GM19099 (cell line): ENCODE data around the gene B3GALT6.
A peak's percentile ranks its signal among the peaks of the same experiment; 100 is the strongest.

Source experiments
- POLR2A ChIP-seq: IDR thresholded peaks from 3 replicates; pipeline ENCODE4 v1.6.1; 2011; ENCODE audit warnings: low read depth; ENCODE audit not compliant: insufficient read length; ENCODE audit errors: extremely low read depth

Gene B3GALT6

DNA sequence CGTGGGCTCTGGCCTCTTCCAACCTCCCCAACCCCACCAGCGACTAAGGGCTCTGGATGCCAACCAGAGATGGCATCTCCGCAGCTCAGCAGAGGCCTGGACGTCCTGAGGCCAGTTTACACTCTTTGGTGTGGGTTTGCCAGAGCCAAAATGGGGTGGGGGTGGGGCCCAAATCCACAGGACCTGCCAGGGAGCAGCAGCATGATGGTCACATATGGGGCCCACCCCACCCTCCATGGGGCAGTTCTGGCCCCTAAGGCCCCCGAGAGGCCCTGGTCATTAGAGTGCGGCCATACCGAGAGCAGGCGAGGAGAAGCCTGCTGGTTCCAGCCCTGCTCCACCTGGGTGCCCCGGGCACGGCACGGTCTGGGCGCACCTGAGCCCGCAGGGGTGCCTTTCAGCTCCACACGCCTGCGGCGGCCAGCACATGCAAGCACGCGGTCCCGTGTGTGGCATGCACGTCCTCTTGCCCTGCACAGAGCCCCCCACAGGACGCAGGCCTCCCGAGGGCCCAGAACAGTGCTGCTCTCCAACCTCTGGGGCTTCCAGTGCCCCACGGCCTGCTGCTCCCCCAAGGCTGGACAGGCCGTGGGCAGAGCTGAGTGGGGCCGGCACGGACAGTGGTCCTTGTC, 9.7 kb downstream of the B3GALT6 start:
- no peak for TF ChIP-seq POLR2A

GRCh38 chr1:1242461-1243265, 10.6 kb downstream of the B3GALT6 start:
- no peak for TF ChIP-seq POLR2A

GRCh38 chr1:1243266-1243660, 11.2 kb downstream of the B3GALT6 start:
- TF ChIP-seq POLR2A = no peak

DNA sequence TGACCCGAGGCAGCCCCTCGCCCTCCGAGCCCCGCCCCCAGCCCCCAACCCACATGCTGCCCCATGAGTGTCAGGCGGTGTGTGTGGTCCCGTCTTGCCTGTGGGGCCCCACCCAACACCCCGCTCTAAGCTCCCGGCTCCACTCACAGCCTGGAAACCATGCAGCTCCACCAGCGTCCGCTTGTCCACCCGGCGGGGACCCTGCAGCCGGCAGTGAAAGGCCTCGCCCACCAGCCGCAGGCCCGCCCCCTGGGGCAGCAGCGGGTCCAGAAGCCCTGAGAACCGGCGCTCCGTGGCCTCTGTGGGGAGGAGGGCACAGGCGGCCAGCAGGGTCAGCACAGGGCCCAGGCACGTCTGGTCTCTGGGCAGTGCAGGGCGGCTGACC, 11.8 kb downstream of the B3GALT6 start:
- TF ChIP-seq POLR2A = no peak

GRCh38 chr1:1244192-1244811, 12.3 kb downstream of the B3GALT6 start:
- no peak for TF ChIP-seq POLR2A

GRCh38 chr1:1245178-1245816, 13.3 kb downstream of the B3GALT6 start:
- no peak for TF ChIP-seq POLR2A

DNA sequence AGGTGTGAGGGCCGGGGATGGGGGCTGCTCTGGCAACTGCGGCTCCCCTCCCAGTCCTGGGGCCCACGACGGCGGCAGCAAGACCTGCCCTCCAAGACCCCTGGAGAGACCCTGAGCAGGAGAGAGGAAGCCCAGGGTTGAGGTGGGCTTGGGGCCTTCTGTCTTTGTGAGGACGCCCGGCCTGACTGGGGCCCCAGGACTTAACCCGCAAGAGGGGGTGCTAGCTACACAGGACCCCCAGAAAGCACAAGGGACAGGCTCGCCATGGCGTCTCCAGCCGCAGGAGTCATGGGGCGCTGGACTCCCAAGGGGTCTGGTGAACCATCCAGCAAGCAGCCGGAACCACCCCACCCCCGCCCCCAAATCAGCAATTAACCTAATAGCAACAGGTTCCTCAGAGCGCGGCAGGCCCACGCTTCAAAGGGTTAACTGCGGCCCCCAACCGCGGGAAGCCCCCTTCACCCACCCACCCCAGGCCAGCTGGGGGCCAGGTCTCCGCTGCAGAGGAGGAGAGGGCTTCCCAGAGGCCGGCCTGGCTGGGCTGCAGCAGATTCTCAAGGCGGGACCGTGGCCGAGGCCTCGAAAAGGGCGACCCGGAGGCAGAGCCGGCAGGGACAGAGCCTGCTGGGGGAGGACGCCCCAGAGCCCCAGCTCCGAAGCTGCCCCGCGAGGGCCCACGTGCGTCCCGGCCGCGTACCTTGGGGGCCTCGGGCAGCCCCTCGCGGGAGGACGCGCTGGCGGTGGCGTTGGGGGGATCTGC, 14.0 kb downstream of the B3GALT6 start:
- no peak for TF ChIP-seq POLR2A

DNA sequence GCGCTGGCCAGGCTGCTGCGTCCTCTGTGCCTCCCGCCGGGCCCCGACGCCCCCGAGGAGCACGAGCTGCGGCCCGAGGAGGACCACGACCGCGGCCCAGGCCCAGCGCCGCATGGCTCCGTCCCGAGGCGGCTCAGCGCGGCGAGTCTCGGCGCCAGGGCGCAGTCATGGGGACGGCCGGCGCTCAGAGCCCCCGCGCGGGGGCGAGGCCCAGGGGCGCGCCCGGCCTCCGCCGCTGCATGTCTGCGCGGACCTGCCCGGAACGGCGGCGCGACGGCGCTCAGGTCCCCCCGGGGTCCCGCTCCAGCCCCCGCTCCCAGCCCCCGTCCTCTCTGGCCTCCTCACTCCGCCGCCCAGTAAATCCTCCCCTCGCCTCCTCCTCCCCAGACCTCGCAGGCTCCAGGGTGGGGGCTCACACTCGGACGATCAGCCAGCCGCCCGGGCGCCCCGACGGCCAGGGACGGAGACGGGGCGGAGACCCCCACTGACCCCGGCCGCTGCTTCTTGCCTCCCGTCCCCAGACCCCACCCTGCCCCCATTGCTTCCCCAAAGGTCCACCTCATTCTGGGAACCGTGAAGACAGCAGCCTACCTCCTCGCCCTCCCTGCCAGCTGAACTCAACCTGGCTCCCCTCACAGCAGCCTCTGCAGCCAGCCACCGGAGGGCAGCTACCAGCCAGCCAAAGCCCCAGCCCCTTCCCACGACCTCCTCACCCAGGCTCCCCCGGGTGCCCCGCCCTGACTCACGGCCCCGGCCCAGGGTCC, 14.7 kb downstream of the B3GALT6 start, which contains the start of gene C1QTNF12:
Gene C1QTNF12 (minus strand): TSS at position 146 of the 764 bp plus-strand sequence. CDS start 32 bp downstream, at position 114.
- no peak for TF ChIP-seq POLR2A

DNA sequence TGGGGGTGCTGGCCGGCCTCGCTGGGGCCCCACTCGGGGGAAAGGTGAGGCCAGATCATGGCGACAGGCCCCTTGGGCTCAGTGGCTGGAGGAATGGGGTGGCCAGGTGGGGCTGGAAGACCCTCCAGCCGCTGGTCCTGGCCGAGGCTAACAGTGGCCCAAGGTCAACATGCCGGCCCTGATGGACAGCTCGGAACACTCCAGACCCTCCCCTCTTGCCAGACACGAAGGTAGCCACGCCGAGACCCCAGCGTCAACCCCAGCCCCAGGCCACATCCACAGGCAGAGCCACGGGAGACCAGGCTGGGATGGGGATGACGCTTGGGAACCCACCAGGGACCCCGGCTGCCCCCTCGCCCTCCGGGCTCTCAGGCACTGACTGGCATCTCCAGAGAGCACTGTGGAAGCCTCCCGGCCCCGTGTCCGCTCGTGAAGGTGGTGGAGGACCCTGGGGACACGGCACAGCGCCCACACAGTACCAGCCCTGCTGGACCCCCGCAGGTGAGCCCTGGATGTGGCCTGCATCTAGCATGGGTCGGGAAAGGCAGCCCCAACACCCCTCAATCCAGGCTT, 15.4 kb downstream of the B3GALT6 start:
- TF ChIP-seq POLR2A = no peak

GRCh38 chr1:1250786-1251284, 18.8 kb downstream of the B3GALT6 start:
- TF ChIP-seq POLR2A = peak; percentile 41

- TF ChIP-seq POLR2A = no peak
Observed at GRCh38 chr1:1253314-1253713, 21.3 kb downstream of the B3GALT6 start.

- no peak for TF ChIP-seq POLR2A
Observed at GRCh38 chr1:1253972-1254666, 22.1 kb downstream of the B3GALT6 start.

DNA sequence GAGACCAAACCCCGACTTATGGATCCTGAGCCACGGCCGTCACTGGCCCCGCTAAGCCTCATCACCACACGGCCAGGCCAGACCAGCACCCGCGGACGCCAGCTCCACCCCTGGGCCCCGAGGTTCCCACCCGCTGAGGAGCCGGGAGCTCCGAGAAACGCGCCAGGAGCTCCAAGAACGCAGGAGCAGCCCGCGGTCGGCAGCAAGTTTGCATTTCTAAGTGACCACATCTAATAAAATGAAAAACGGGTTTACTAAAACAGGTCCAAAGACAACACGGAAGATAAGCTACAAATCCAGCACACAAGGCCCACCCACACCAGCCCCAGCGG, 22.6 kb downstream of the B3GALT6 start:
- TF ChIP-seq POLR2A = no peak
